ENCODE measurements around the gene TBX2. TPM values are rescaled to one million over a fixed set of nuclear protein-coding genes. Genes with fewer than 3 reads are reported as not detected.

Gene TBX2
- total RNA-seq, 1 experiment from 2014 or later, result not detected

DNA sequence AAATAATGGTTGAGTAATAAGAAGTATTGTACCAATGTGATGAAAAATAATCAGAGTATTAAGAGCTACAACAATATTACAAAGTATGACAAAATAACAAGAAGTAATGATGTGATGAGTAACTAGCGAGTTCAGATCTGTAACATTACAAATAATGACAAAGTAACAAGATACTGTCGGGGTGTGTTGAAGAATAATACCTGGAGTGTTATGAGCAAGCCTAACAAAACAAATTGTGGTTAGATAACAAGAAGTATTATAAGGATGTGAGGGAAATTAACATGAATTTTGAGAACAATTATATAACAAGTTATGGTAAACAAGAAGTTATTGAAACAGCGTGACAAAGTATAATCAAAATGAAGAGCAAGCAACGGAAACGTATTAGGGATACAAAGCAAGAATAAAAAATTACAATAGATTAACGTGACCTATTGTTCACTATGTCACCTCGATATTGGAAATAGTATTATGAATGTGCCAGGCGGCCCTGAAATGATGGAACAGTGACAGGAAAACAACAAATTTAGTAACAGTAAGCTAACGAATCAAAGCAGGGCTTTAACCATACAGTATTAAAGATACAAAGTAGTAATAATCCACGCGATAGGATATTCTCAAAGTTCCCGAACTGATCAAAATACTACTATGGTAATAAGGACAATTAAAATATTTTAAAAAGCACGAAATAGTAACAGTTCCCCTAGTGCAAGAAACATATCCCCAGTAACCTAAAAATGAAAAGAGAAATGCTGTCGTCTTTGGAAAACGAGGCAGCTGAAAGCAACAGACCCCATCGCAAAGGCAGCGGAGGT lies 54.1 kb downstream of the TBX2 start:
- H3K9me3 ChIP-seq (ENCODE audit: control insufficient read depth, low read depth, low read length), result no peaks in the 10 kb centered on the region
- H3K27ac Mint-ChIP-seq, result no peak overlapping the region; a peak in 2 of 7 replicates
- H2BK120ac ChIP-seq (ENCODE audit: low read depth, low read length, poor library complexity, severe bottlenecking), result no peak overlapping the region
- H3K4me1 Mint-ChIP-seq, result peaks cover 27 to 44% of the 10 kb centered on the region in 2 experiments
- H4K91ac ChIP-seq (ENCODE audit: insufficient read length, low read depth, low read length), result no peak overlapping the region
- H3K9me3 Mint-ChIP-seq, result peaks cover 7% of the 10 kb centered on the region in 2 experiments; a peak in 4 of 5 replicates
- H2BK20ac ChIP-seq (ENCODE audit: low read depth, low read length, poor library complexity, severe bottlenecking), result no peak overlapping the region
- H4K5ac ChIP-seq (ENCODE audit: insufficient read length, low read depth, low read length), result no peak overlapping the region
- H3K79me2 ChIP-seq (ENCODE audit: insufficient read depth, low read length), result no peaks in the 10 kb centered on the region
- H2AFZ ChIP-seq (ENCODE audit: low read length), result no peak overlapping the region
- H2BK12ac ChIP-seq (ENCODE audit: insufficient read length, low read depth, low read length), result no peak overlapping the region
- H2BK15ac ChIP-seq (ENCODE audit: low read depth, low read length), result no peak overlapping the region
- H3K9ac ChIP-seq (ENCODE audit: extremely low read depth, insufficient read length, low read length), result no peak overlapping the region
- H3K23me2 ChIP-seq (ENCODE audit: insufficient read length, low read depth, low read length, poor library complexity, severe bottlenecking), result peaks cover 13% of the 10 kb centered on the region
- no peak overlapping the region for H2BK5ac ChIP-seq (ENCODE audit: insufficient read length, low read length)
- no peak for TF ChIP-seq CTCF (conservative IDR thresholded peaks at IDR 0.05)
- no peak overlapping the region for H3K18ac ChIP-seq (ENCODE audit: insufficient read length, low read depth, low read length)
- H3K14ac ChIP-seq (ENCODE audit: insufficient read depth, low read length), result no peak overlapping the region
- no peak overlapping the region for H3K4ac ChIP-seq (ENCODE audit: low read depth, low read length)
- no peaks in the 10 kb centered on the region for H4K20me1 ChIP-seq (ENCODE audit: control insufficient read depth, insufficient read depth, insufficient read length)
- H3K27me3 ChIP-seq (ENCODE audit: insufficient read depth, low read length), result peaks cover 81% of the 10 kb centered on the region
- H3K4me2 ChIP-seq (ENCODE audit: insufficient read depth, insufficient read length, low read length), result no peak overlapping the region
- no CpG with 5 or more reads among the region's 17 CpGs for WGBS (ENCODE audit: extremely low coverage, insufficient read length, low lambda C conversion rate)
- no peak for DNase-seq
- no peaks in the 10 kb centered on the region for H3K4me1 ChIP-seq (ENCODE audit: insufficient read depth, low read length)
- H3T11ph ChIP-seq (ENCODE audit: low read length), result no peak overlapping the region
- H3K27ac ChIP-seq (ENCODE audit: insufficient read length, low read depth, low read length), result no peak overlapping the region
- H3K27me3 Mint-ChIP-seq (ENCODE audit: low read depth), result peaks cover 98% of the 10 kb centered on the region
- no peak overlapping the region for H3K56ac ChIP-seq (ENCODE audit: insufficient read length, low read depth, low read length)
- H3K4me3 Mint-ChIP-seq, result peak overlapping the region; percentile 32 to 68; a peak in 4 of 5 replicates
- H3K23ac ChIP-seq (ENCODE audit: insufficient read length, low read depth, low read length), result no peak overlapping the region
- no peak overlapping the region for H2AK5ac ChIP-seq (ENCODE audit: insufficient read length, low read length)
- no peak overlapping the region for H4K8ac ChIP-seq (replicated peaks; ENCODE audit: insufficient read length, low read depth, low read length)
- no peaks in the 10 kb centered on the region for H3K79me1 ChIP-seq (ENCODE audit: insufficient read depth, low read depth, low read length, poor library complexity, severe bottlenecking)
- H3K36me3 Mint-ChIP-seq (ENCODE audit: insufficient read depth in 1 of 3, low read depth in 3 of 3), result peaks cover 0 to 2% (median 0%) of the 10 kb centered on the region in 3 experiments; a peak in 1 of 7 replicates

Measured in H9 (cell line).